Measurements from ENCODE around the gene BAHD1.

The BAHD1 gene

DNA sequence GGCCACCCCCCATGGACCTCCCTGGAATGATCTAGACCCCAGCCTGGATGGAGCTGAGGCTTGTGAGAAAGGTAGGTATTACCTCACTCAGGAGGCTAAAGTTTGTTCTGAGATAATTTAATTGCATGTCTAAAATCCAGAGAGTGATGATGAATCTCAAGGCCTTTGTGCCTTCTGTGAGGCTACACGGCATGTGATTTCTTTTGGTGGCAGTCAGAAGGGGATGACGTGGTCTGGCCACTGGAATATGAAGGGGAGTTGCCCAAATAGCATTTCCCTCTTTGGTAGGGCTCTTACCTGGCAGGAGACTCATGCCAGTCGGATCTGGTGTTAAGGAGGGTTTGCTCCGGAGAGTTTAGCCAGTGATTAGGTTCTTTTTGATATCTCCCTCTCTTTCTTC is 2.5 kb downstream of the BAHD1 start:
- no peaks in the 10 kb centered on the region for H3K27me3 ChIP-seq (ENCODE audit: insufficient read depth, insufficient read length)
- TF ChIP-seq YY1 (IDR thresholded peaks at IDR 0.05; ENCODE audit: insufficient read depth, insufficient read length) = no peak
- no peak for TF ChIP-seq SUZ12 (IDR thresholded peaks at IDR 0.05; ENCODE audit: extremely low read depth, insufficient read depth, insufficient read length)
- no peak for TF ChIP-seq ZNF274 (IDR thresholded peaks at IDR 0.05; ENCODE audit: low read depth, low read length)
- H3K36me3 ChIP-seq (ENCODE audit: insufficient read depth, insufficient read length, low read length) = peaks cover 21% of the 10 kb centered on the region
- peak overlapping the region; percentile 79 for H3K9ac ChIP-seq (ENCODE audit: insufficient read length, low read depth)
- peaks cover 20% of the 10 kb centered on the region for H3K4me1 ChIP-seq (ENCODE audit: insufficient read depth, insufficient read length)
- no peaks in the 10 kb centered on the region for H3K9me3 ChIP-seq (ENCODE audit: insufficient read depth, low read length)
- no peak for DNase-seq (ENCODE audit: low read depth, low spot score)
- H3K4me3 ChIP-seq (ENCODE audit: insufficient read length, low read depth) = peak overlapping the region; percentile 11

DNA sequence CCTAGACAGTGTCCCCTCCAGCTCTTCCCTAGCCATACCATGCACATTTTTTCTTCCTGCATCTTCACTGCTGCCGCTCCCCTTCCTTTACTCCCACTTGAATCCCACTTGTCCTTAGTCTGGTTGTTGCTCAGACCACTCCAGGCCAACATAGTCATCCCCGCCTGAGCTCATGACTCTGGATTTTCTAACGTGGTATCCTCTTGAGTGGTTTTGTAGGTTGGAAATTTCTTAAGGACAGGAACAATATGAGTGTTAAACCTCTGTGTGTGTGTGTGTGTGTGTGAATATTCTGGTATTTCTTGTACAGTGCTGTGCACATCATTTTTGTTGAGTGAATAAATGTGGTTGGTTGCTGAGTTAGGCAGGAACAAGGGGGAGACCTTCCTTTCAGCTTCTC is 3.1 kb downstream of the BAHD1 start:
- Histone ChIP-seq H3K9me3 (ENCODE audit: insufficient read depth, low read length) (no peaks in the 10 kb centered on the region), H3K4me1 (ENCODE audit: insufficient read depth, insufficient read length) (peaks cover 14% of the 10 kb centered on the region), H3K4me3 (ENCODE audit: insufficient read length, low read depth) (no peak overlapping the region), H3K27me3 (ENCODE audit: insufficient read depth, insufficient read length) (no peaks in the 10 kb centered on the region), H3K9ac (ENCODE audit: insufficient read length, low read depth) (peak overlapping the region; percentile 79), H3K36me3 (ENCODE audit: insufficient read depth, insufficient read length, low read length) (peaks cover 24% of the 10 kb centered on the region)
- DNase-seq (ENCODE audit: low read depth, low spot score) = no peak
- TF ChIP-seq YY1 (IDR thresholded peaks at IDR 0.05; ENCODE audit: insufficient read depth, insufficient read length) (no peak), ZNF274 (IDR thresholded peaks at IDR 0.05; ENCODE audit: low read depth, low read length) (no peak), SUZ12 (IDR thresholded peaks at IDR 0.05; ENCODE audit: extremely low read depth, insufficient read depth, insufficient read length) (no peak)

DNA sequence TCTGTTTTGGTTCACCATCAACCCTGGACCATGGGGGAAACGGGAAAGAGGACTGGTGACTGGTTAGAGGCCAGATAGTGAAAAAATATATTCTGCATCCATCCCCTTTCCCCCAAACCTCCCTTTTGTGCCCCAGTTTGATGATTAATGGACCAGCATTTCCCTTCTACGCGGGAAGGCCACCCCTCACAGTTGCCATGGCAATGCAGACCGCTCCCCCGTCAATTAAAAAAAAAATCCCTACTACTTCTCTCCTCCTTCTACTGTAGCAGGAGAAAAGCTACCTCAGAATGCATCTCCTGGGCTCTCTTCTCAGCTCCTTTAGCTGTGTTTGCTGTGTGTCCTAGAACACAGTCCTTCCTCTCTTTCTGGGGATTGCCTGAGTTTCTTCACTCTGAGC is 4.0 kb downstream of the BAHD1 start:
- no peaks in the 10 kb centered on the region for H3K27me3 ChIP-seq (ENCODE audit: insufficient read depth, insufficient read length)
- H3K4me1 ChIP-seq (ENCODE audit: insufficient read depth, insufficient read length) = peaks cover 11% of the 10 kb centered on the region
- no peak overlapping the region for H3K4me3 ChIP-seq (ENCODE audit: insufficient read length, low read depth)
- DNase-seq (ENCODE audit: low read depth, low spot score) = no peak
- peaks cover 24% of the 10 kb centered on the region for H3K36me3 ChIP-seq (ENCODE audit: insufficient read depth, insufficient read length, low read length)
- H3K9me3 ChIP-seq (ENCODE audit: insufficient read depth, low read length) = no peaks in the 10 kb centered on the region
- H3K9ac ChIP-seq (ENCODE audit: insufficient read length, low read depth) = no peak overlapping the region
- TF ChIP-seq ZNF274 (IDR thresholded peaks at IDR 0.05; ENCODE audit: low read depth, low read length) (no peak), YY1 (IDR thresholded peaks at IDR 0.05; ENCODE audit: insufficient read depth, insufficient read length) (no peak), SUZ12 (IDR thresholded peaks at IDR 0.05; ENCODE audit: extremely low read depth, insufficient read depth, insufficient read length) (no peak)

DNA sequence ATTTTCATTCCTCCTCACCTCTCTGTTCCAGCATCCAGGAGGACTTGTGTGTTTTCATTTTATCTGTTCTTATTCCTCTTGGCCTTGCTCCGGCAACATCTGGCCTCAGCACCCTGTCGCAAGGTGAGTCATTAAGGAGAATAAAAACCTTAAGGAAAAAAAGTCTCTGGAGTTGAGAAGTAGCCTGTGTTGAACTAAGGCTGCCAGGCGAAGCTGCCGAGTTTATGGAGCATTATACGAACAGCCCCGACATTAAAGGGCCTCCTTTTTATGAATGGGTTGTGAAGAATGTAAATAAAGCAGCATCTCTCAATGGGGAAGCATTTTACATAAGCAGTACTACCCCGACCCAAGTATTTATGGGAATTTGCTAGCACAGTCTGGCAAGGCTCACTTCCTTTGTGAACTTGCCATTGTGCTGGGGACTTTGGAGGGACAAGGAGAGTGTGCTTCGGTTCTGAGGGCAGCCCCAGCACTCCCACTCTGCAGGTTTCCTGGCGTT is 4.7 kb downstream of the BAHD1 start:
- H3K4me1 ChIP-seq (ENCODE audit: insufficient read depth, insufficient read length) = peaks cover 12% of the 10 kb centered on the region
- no peak overlapping the region for H3K9ac ChIP-seq (ENCODE audit: insufficient read length, low read depth)
- TF ChIP-seq ZNF274 (IDR thresholded peaks at IDR 0.05; ENCODE audit: low read depth, low read length) (no peak), SUZ12 (IDR thresholded peaks at IDR 0.05; ENCODE audit: extremely low read depth, insufficient read depth, insufficient read length) (no peak), YY1 (IDR thresholded peaks at IDR 0.05; ENCODE audit: insufficient read depth, insufficient read length) (no peak)
- DNase-seq (ENCODE audit: low read depth, low spot score) = no peak
- no peaks in the 10 kb centered on the region for H3K27me3 ChIP-seq (ENCODE audit: insufficient read depth, insufficient read length)
- H3K36me3 ChIP-seq (ENCODE audit: insufficient read depth, insufficient read length, low read length) = peaks cover 30% of the 10 kb centered on the region
- H3K4me3 ChIP-seq (ENCODE audit: insufficient read length, low read depth) = no peak overlapping the region
- no peaks in the 10 kb centered on the region for H3K9me3 ChIP-seq (ENCODE audit: insufficient read depth, low read length)

DNA sequence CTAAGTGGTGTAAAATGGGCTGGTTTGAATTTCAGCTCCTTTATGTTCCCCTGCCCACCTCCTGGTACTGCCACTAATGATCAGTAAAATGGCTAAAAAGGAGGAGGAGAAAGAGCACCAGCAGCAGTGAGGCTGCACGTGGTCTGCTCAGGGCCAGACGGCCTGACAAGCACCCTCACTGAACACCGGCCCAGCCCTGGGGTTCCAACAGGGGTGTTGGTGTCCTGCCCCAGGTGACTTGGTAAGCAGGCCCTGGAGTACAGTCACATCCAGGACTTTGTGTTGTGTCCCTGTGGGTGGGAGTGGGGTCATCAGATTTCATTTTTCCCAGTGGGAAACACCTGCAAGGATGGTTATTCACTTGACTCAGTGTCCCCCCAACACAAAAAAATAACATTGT is 5.4 kb downstream of the BAHD1 start:
- peaks cover 31% of the 10 kb centered on the region for H3K36me3 ChIP-seq (ENCODE audit: insufficient read depth, insufficient read length, low read length)
- DNase-seq (ENCODE audit: low read depth, low spot score) = no peak

DNA sequence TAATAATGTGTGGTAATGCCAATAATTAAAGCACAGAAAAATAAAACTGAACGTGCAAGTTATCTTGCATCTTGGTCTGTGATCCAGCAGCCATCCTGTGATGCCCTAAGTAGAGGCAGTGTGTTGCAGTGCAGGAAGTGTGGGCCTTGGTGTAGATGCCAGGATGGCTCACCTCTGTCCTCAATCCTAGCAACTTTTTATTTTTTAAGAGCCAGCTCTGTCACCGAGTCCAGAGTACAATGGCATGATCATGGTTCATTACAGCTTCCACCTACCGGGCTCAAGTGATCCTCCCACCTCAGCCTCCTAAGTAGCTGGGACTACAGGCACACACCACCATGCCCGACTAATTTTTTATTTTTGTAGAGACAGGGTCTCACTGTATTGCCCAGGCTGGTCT is 7.6 kb downstream of the BAHD1 start:
- Histone ChIP-seq H3K4me1 (ENCODE audit: insufficient read depth, insufficient read length) (peaks cover 22% of the 10 kb centered on the region), H3K9ac (ENCODE audit: insufficient read length, low read depth) (no peak overlapping the region), H3K36me3 (ENCODE audit: insufficient read depth, insufficient read length, low read length) (peaks cover 26% of the 10 kb centered on the region), H3K4me3 (ENCODE audit: insufficient read length, low read depth) (no peak overlapping the region), H3K9me3 (ENCODE audit: insufficient read depth, low read length) (no peaks in the 10 kb centered on the region), H3K27me3 (ENCODE audit: insufficient read depth, insufficient read length) (no peaks in the 10 kb centered on the region)
- TF ChIP-seq SUZ12 (IDR thresholded peaks at IDR 0.05; ENCODE audit: extremely low read depth, insufficient read depth, insufficient read length) (no peak), ZNF274 (IDR thresholded peaks at IDR 0.05; ENCODE audit: low read depth, low read length) (no peak), YY1 (IDR thresholded peaks at IDR 0.05; ENCODE audit: insufficient read depth, insufficient read length) (no peak)
- DNase-seq (ENCODE audit: low read depth, low spot score) = no peak

More for the DNA sequence above, 5.4 kb downstream of the BAHD1 start:
- H3K4me1 ChIP-seq (ENCODE audit: insufficient read depth, insufficient read length) = peaks cover 13% of the 10 kb centered on the region
- no peaks in the 10 kb centered on the region for H3K27me3 ChIP-seq (ENCODE audit: insufficient read depth, insufficient read length)
- no peak overlapping the region for H3K9ac ChIP-seq (ENCODE audit: insufficient read length, low read depth)
- no peak overlapping the region for H3K4me3 ChIP-seq (ENCODE audit: insufficient read length, low read depth)
- TF ChIP-seq ZNF274 (IDR thresholded peaks at IDR 0.05; ENCODE audit: low read depth, low read length) (no peak), SUZ12 (IDR thresholded peaks at IDR 0.05; ENCODE audit: extremely low read depth, insufficient read depth, insufficient read length) (no peak), YY1 (IDR thresholded peaks at IDR 0.05; ENCODE audit: insufficient read depth, insufficient read length) (no peak)
- H3K9me3 ChIP-seq (ENCODE audit: insufficient read depth, low read length) = no peaks in the 10 kb centered on the region

DNA sequence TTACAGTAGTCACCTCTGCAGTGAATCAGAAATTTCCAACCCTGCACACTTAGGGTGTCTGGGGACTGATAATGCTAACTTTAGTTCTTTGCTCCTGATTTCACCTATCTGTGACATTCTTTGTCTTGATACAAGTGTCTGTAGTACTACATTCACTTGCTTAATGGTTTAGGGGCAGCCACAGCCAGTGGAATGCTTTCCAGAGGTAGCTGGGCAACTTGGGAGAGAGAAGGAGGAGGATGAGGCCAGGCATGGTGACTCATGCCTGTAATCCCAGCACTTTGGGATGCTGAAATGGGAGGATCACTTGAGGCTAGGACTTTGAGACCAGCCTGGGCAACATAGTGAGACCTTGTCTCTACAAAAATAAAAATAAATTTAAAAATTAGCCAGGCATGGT is 8.5 kb downstream of the BAHD1 start:
- Histone ChIP-seq H3K9ac (ENCODE audit: insufficient read length, low read depth) (no peak overlapping the region), H3K4me1 (ENCODE audit: insufficient read depth, insufficient read length) (peaks cover 19% of the 10 kb centered on the region), H3K9me3 (ENCODE audit: insufficient read depth, low read length) (no peaks in the 10 kb centered on the region), H3K27me3 (ENCODE audit: insufficient read depth, insufficient read length) (no peaks in the 10 kb centered on the region), H3K4me3 (ENCODE audit: insufficient read length, low read depth) (no peak overlapping the region), H3K36me3 (ENCODE audit: insufficient read depth, insufficient read length, low read length) (peaks cover 26% of the 10 kb centered on the region)
- no peak for DNase-seq (ENCODE audit: low read depth, low spot score)
- TF ChIP-seq SUZ12 (IDR thresholded peaks at IDR 0.05; ENCODE audit: extremely low read depth, insufficient read depth, insufficient read length) (no peak), YY1 (IDR thresholded peaks at IDR 0.05; ENCODE audit: insufficient read depth, insufficient read length) (no peak), ZNF274 (IDR thresholded peaks at IDR 0.05; ENCODE audit: low read depth, low read length) (no peak)

Measured in NT2/D1 (cell line).